ENCODE results near the gene IL4R.
"Not testable (repeated sequence)": the region's sequence is repeated elsewhere in the genome, so short reads cannot be mapped to it uniquely, and the experiment has no call there.

The IL4R gene

DNA sequence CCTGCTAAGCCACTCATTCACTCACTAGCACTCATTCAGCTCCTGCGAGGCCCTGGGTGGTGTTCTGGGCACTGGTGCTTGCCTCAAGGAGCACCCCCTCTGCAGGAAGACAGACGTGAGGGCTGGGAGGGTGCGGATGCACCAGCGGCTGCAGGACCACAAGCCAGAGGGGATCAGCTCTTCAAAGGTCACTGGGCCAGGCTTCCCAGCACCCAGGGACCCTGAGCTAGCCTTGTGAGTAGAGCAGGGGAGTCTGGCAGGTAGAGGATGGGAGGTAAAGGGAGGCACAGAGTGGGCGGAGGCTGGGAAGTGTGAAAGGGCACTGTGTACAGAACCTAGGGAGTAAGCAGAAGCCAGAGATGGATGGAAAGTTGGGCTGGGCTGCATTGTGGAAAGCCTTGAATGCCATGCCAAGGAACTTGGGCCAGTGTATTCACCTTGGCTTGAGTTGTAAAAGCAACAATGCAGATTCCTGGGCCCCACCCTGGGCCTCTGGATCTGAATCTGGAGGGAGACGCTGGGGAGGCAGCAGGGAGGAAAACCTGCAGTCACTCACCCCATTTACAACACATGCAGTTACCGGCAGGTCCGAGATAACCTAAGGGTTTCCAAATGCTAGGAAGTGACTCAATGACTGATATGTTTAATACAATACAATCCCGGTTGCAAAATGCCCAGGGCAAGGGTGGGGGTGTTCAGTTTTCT is 1.7 kb downstream of the IL4R start:
- no peak for DNase-seq (ENCODE audit: low spot score)

DNA sequence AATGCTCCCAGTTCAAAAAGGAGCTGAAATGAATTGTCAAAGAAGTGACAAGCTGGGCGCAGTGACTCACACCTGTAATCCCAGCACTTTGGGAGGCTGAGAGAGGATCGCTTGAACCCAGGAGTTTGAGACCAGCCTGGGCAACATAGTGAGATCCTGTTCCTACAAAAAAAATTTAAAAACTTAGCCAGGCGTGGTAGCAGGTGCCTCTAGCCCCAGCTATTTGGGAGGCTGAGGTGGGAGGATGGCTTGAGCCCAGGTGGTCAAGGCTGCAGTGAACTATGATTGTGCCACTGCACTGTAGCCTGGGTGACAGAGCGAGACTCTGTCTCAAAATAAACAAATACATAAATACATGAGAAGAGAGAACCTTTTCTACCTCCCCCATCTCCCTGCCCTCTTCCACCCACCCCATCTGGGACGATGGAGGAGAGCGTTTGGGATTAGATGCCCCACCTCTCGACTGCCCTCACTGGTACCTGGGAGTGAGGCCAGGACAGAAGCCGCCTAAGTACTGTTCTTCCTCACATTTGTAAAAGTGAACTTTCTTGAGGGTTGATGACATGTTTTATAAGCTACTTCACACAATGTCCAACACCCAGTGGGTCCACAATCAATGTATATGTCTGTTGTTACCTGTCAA is 2.4 kb downstream of the IL4R start:
- DNase-seq (ENCODE audit: low spot score): no peak

DNA sequence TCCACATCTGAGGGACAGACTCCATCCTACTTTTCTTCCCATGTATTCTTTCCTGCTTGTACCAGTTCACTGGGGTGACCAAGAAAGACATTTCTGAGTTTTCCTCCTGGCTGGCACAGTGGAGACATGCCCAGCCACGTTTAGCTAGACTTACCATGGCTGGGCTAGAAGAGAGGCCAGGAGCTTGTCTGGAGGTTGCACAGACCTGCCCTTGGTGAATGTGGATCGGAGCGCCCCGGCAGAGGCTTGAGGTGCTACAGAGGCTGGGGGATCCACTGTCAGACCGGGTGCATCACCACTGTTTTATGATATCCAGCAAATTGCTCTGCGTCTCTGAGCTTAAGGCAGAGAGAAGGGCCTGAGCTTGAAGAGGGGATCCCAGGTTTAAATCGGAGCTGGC is 3.5 kb downstream of the IL4R start:
- no peak for DNase-seq (ENCODE audit: low spot score)

DNA sequence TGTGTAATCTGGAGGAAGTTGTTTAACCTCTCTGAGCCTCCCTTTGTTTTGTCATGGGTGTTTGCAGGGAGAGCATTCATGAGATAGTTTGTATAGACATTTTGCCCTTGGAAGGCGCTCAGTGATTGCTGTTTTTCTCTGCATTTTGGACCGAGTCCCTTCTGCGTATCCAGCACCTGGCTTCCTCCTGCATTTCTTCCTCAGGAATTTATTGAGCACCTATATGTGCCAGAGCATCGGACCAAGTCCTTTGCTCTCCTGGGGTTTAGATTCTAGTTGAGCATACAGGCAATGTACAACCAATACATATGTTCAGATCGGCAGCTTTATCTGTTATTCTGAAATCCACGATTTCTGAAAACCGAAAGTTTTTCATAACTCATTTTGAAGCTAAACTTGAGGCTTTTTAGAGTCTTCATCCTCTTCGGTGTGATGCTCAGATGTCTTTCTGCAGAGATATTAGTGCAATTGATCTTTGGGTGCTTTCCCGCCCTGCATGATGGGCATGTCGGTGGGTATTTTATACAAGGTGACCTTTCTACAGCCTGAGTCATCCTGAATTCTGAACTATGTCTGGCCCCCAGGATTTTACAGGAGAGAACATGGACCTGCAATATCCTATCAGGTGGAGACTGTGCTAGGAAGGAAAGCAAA is 4.1 kb downstream of the IL4R start:
- DNase-seq (ENCODE audit: low spot score): no peak

DNA sequence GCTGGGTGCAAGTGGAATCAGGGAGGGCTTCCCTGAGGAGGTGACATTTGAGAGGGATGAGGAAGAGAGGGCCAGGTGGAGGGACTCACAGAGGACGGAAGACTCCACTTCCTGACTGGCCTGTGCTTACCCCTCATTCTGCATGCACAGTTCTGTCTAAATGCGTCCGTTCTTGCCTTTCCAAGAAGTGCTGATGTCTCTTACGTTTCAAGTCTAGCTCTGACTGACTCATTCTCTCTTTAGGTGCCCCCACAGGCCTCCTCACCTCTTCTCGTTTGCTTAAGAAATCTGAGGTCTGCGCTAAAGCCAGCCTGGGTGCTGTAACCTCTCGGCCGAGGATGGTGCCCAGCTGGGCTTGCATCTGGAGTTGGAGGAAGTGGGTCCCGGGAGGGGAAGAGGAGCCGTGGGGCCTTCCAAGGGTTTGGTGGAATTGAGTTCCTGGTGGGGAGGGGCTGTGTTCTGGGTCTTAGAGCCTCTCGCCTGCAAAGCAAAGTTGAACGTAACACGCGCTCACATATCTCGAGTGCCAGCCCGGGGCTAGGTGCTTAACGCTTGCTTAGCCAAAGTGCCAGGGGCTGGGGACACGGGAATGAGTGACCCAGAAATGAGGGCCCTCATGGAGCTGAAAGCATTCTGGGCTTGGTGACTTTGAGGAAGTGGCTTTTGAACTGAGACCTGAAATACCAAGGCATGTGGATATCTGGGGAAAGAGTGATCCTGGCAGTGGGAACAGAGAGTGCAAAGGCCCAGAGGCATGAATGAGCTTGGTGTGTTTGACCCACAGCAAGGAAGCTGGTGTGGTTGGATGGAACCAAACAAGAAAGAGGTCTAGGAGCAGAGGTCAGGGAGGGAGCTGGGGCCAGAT is 4.8 kb downstream of the IL4R start:
- DNase-seq (ENCODE audit: low spot score): no peak

DNA sequence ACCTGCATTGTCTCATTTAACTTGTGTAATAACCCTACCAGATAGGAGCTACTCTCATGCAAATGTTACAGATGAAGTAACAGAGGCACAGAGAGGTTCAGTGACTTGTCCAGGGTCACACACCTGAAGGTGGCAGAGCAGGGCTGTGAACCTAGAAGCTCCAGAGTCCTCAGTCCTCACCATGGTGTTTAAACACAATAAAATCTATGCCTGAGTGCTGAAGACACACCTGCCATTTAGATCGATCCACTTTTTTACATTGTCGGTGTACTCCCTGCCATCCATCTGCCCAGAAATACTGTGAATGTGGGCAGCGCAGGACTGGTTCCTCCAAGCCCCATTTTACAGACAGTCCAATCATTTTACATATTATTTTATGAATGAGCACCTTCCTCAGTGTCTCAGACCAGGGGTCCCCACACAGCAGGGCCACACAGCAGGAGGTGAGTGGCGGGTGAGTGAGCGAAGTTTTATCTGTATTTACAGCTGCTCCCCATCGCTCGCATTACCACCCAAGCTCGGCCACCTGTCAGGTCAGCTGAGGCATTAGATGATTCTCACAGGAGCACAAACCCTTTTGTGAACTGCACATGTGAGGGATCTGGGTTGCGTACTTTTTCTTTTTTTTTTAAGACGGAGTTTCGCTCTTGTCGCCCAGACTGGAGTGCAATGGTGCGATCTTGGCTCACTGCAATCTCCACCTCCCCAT is 5.6 kb downstream of the IL4R start:
- no peak for DNase-seq (ENCODE audit: low spot score)

DNA sequence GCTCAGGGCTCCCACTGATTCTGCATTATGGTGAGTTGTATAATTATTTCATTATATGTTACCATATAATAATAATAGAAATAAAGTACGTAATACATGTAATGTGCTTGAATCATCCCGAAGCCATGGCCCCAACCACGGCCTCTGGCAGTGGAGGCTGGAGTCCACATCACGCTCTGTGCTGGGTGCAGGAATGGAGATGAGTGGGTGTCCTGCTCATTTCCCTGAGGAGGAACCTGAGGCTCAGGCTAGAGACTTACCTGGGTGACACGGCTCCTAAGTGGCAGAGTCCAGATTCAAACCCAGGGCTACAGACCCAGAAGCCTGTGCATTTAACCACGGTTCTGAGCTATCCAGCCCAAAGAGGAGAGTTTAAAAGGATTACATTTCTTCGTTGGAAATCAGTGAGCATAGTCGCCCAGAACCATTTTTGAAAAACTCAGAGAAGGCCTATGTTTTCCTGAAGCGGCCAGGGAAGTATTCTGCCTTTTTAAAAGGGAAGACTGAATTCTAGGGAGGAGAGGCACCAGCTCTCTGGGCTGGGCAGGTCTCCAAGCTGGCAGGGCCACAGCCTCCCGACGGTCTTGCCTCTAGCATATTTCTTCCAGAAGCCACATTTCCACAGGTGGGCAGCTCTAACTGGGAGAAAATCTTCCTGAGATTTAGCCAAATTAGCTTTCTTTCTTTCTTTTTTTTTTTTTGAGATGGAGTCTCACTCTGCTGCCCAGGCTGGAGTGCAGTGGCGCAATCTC is 6.7 kb downstream of the IL4R start:
- no peak for DNase-seq (ENCODE audit: low spot score)

DNA sequence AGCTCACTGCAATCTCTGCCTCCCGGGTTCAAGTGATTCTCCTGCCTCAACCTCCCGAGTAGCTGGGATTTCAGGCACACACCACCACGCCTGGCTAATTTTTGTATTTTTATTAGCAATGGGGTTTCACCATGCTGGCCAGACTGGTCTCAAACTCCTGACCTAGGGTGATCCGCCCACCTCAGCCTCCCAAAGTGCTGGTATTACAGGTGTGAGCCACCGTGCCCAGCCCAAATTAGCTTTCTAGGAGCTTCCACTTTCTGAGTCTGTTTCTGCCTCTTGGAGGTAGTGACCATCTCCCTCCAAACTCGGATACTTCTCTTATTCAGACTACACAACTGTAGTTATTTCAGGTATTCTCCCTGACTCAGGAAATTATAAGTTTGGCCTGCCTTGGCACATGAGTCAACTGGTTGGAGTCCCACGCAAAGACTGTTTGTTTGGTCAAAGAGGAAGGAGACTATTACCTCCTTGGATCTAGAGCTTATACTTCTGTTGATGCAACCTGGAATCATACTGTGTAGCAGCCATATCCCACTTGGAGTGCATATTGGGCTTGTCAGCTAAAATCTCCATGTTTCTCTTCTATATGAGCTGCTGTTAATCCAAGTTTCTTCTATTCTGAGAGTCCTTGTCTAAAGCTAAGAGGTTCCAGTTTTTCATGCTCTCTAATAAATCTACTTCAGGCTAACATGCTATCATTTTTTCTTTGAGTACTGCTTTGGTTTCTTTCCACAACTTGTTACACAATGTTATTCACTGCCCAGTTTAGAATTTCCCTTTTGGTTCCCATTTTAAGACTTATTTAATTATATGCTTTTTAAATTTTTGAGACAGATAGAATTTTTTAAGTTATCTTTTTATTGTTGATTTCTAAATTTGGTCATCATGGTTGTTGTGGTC is 7.5 kb downstream of the IL4R start:
- no peak for DNase-seq (ENCODE audit: low spot score)

DNA sequence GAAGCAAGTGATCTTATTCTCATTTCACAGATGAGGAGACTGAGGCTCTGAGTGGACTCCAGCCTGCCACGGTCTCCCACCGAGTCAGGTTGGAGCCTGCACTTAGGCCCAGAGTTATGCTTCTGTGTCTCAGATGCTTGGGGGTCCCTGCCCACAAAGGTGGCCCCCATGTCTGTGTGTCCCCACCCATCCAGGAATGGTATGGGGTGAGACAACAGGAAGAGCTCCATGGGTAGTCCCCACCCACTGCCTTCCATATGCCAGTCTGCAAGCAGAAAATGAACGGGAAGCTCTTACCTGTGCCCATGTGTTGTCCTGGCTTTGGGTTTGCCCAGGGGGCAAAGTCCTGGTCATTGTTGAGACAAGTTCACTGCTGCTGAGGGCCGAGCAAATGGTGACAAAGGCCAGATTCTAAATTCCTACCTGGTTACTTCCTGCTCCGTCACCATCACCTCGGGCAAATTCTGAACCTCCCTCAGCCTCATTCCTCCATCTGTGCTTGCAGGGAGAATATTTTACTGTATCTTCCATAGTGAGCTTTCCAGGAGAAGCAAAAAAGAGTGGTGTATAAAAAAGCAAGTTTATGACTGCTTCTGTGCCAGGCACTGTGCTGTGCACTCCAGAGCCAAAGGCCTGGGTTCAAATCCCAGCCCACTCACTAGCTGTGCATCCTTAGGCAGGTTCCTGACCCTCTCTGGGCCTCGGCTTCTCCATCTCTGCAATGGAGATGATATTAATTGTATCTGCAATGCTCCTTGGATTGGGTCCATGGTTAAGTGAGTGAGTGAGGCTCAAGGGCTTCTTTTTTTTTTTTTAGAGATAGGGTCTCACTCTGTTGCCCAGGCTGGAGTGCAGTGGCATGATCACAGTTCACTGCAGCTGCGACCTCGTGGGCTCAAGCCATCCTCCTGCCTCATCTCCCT is 9.3 kb downstream of the IL4R start:
- DNase-seq (ENCODE audit: low spot score): no peak

DNA sequence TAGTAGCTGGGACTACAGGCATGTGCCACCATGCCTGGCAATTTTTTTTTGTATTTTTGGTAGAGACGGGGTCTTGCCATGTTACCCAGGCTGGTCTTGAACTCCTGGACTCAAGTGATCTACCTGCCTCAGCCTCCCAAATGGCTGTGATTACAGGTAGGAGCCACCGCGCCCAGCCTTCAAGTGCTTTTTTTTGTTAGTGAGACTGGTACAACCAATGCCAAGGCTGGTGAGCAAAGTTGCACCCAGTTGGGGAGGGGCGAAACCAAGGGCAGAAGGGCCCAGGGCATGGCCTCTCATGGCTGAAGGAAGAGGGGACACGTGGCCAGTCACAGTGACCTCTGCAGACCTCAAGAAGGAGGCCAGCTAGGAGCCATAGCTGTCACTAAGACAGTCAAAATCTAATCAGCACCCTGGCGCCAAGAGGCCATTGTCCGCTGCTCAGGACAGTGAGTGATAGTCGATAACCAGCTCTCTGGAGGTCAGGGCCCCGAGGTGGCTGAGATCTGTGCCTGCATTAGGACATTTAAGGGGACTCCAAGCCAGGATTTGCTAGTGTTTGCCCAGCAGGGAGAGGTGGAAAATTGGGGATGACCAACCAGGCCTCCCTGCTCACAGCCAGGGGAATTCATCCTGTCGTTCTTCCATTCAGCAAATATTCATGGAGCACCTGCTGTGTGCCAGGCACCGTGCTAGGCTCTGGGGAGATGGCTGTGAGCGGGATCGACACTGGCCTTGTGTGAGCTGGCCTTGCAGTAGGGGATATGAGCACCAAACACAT is 10.2 kb downstream of the IL4R start:
- DNase-seq (ENCODE audit: low spot score): no peak

DNA sequence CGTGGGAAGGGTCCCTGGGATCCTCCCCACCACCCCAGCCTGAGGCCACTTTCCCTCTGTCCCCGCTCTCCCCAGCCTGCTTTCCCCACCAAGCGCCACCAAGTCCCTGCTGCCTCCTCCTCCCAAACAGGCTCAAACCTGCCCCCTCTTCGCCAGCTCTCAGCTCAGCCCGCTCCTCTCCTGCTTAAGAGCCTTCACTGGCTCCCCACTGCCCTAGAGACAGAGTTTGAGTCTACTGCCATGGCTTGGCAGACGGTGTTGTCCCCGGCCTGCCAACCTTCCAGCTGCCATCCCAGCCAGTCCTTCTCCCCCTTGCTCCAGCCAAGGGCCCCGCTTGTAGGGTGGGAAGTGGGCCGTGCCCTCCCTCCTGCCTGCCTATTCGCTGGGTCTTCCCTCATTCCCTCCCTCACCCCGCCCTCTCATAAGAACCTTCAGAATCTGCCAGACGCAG is 11.1 kb downstream of the IL4R start:
- no peak for DNase-seq (ENCODE audit: low spot score)

DNA sequence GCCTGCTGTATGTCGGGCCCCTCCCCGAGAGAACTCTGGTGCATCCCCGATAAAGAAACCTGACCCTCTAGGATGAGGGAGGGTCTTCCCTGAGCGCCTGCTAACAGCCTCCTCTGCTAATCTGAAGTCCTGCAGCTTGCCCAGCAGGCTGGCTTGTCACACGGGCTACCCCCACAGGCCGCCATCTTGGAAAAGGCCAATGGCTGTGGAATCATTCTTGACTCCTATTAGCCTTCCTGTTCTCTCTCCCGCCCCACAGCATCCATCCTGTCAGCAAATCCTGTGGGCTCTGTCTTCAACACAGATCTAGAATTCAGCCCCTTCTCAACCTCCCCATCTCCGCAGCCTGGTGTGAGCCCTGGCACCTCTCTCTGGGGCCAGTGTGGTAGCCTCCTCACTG is 12.0 kb downstream of the IL4R start:
- no peak for DNase-seq (ENCODE audit: low spot score)

DNA sequence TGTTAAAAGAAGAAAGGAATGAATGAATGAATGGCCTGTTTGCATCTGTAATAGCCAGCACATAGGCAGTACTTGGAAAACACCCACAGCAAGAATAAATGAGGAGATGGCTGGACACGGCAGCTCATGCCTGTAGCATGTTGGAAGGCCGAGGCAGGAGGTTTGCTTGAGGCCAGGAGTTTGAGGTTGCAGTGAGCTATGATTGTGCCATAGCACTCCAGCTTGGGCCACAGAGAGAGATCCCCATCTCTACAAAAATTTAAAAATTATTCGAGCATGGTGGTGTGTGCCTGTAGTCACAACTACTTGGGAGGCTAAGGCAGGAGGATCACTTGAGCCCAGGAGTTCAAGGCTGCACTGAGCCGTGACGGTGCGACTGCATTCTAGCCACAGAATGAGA is 12.5 kb downstream of the IL4R start:
- no peak for DNase-seq (ENCODE audit: low spot score)

DNA sequence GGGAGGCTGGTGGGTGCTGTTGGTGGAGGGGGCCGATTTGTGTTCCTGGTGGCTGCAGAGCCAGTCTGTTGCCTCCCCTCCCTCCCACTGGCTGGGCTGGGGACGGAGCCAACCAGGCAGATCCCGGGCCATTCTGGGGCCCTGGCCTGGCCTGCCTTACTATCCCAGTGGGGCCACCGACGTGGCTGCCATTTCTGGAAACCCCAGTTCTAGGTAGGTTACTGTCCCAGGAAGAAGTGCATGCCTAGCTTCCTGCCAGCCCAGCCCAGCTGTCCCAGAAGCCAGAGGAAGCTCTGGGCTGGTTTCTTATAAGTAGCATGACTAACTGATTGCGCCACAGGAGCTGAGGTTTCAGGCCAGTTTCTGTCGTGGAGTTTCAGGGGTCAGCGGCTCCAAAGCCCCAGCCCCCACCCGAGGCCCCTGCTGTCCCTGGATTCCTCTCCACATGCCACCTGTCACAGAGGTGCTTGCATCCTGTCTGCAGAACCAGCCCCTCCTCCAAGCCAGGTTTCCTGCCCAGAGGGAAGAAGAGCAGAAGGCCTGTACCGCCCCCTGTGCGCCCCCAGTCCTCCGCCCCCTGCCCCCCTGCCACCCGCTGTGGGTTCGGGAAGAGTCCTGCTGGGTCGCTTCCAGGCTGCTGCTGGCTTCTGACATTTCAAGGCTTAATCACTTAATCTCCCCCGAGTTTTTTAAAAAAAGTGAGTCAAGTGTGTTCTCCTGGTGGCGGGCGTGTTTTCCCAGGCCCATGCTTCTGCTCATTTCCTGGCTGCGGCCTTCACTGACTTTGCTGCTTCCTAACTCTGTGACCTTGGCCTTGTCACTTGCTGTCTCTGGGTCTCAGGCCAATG is 13.2 kb downstream of the IL4R start:
- DNase-seq (ENCODE audit: low spot score): peak; percentile 82

DNA sequence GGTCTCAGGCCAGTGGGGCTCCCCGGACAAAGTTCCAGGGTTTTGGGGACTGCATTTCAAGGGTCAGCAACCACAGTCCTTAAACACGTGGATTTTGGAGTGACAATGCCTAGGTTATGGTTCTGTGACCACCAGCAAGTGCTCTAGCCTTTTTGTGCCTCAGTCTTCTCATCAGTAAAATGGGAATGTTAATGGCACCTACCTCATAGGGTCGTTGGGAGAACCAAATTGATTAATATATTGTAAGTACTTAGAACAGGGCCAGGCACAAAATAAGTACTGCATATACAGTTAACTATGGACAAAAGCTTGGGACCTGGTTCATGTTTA is 13.8 kb downstream of the IL4R start:
- DNase-seq (ENCODE audit: low spot score): no peak

DNA sequence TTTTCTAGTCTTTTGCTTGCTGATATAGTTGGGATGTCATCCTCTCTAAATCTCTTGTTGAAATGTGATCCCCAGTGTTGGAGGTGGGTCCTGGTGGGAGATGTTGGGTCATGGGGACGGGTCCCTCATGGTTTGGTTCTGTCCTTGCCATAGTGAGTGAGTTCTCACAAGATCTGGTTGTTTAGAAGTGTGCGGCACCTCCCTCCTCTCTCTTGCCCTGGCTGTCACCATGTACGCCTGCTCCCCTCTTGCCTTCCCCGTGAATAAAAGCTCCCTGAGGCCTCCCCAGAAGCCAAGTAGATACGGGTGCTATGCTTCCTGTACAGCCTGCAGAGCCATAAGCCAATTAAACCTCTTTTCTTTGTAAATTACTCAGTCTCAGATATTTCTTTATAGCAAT is 15.2 kb downstream of the IL4R start:
- DNase-seq (ENCODE audit: low spot score): no peak

DNA sequence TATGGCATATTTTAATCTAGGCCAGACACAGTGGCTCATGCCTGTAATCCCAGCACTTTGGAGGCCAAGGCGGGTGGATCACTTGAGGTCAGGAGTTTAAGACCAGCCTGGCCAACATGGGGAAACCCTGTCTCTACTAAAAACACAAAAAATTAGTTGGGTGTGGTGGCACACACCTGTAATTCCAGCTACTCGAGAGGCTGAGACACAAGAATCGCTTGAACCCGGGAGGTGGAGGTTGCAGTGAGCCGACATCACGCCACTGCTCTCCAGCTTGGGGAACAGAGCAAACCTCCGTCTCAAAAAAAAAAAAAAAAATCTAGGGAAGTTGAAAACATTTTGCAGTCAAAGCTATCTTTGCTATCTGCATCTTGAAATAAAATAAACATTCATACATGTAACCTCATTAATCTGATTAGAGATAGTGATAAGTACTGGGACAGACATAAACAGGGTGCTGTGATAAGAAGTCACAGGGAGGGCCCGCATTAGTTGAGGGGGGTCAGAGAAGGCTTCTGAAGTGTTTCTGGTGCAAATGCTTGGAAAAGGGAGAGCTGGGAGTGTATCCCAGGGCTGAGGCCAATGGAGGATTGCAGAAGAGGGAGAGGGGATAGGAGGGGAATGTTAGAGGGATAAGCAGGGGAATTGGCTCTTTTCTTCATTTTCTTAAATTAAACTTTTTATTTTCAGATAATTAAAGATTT is 15.8 kb downstream of the IL4R start:
- not testable (repeated sequence) for DNase-seq (ENCODE audit: low spot score)
